Caco-2 (cell line): Measurements from ENCODE around the gene GPR17. TPM values are rescaled to one million over a fixed set of nuclear protein-coding genes. Genes with fewer than 3 reads are reported as not detected.

Experiments
- BruUV-seq: library from RNA; stranded (reverse); fragments of 400-500 nt; replicated peaks from 2 replicates; lab custom pipeline; 2021; lab: Mats Ljungman, UMichigan
- CTCF ChIA-PET: fragments of 300-600 bp; sonication (Branson Sonifier 250); formaldehyde crosslinking; loops from one replicate; lab custom pipeline; 2022; ENCODE audit warnings: antibody characterized with exemption; lab: Charles Lee
- POLR2A ChIA-PET: fragments of 300-600 bp; sonication (Branson Sonifier 250); formaldehyde crosslinking; loops from one replicate; lab custom pipeline; 2022; ENCODE audit warnings: antibody characterized with exemption; lab: Charles Lee
- DNase-seq, 2 experiments: peaks; one replicate each; pipeline versions ENCODE4 v3.0.0 to v3.0.0-alpha.2; 2020 to 2022
- H3K27me3 ChIP-seq: replicated peaks from 2 replicates; pipeline ENCODE4 v1.6.0; 2011; ENCODE audit warnings: low read length; ENCODE audit not compliant: control insufficient read depth, insufficient read depth
- H3K36me3 ChIP-seq: 2 replicates; pipeline ENCODE4 v1.5.1; 2011; ENCODE audit warnings: low read length; ENCODE audit not compliant: control insufficient read depth, insufficient read depth
- H3K4me1 ChIP-seq: fragments of 250-450 bp; sonication (Bioruptor Pico); 2 replicates; pipeline ENCODE4 v1.5.1; 2020; ENCODE audit warnings: mild to moderate bottlenecking
- H3K4me3 ChIP-seq: 2 replicates; pipeline ENCODE4 v1.5.1; 2011; ENCODE audit warnings: low read depth, mild to moderate bottlenecking, control low read depth, low read length
- H3K9me3 ChIP-seq: fragments of 250-450 bp; sonication (Bioruptor Pico); 2 replicates; pipeline ENCODE4 v1.5.1; 2020; ENCODE audit warnings: mild to moderate bottlenecking, moderate library complexity
- H3K27ac Mint-ChIP-seq: one replicate; pipeline ENCODE4 v1.8.0; 2022; ENCODE audit warnings: mixed read lengths; ENCODE audit not compliant: unreplicated experiment
- H3K27me3 Mint-ChIP-seq: one replicate; pipeline ENCODE4 v1.8.0; 2022; ENCODE audit warnings: mixed read lengths; ENCODE audit not compliant: insufficient read depth, unreplicated experiment
- H3K36me3 Mint-ChIP-seq: one replicate; pipeline ENCODE4 v1.8.0; 2022; ENCODE audit warnings: mild to moderate bottlenecking, mixed read lengths; ENCODE audit not compliant: insufficient read depth, unreplicated experiment
- H3K4me1 Mint-ChIP-seq: one replicate; pipeline ENCODE4 v1.8.0; 2022; ENCODE audit warnings: low read depth, mixed read lengths; ENCODE audit not compliant: unreplicated experiment
- H3K4me3 Mint-ChIP-seq: one replicate; pipeline ENCODE4 v1.8.0; 2022; ENCODE audit warnings: mild to moderate bottlenecking, moderate library complexity, mixed read lengths; ENCODE audit not compliant: unreplicated experiment
- H3K9me3 Mint-ChIP-seq: one replicate; pipeline ENCODE4 v1.8.0; 2022; ENCODE audit warnings: mixed read lengths; ENCODE audit not compliant: unreplicated experiment
- CTCF ChIP-seq, 2 experiments: fragments of 200-600 bp in 1 of 2; IDR thresholded peaks; 1 replicate in 1 of 2; 2 replicates in 1 of 2; pipeline versions ENCODE4 v1.5.1 to v1.8.0; 2011 to 2022; ENCODE audit warnings: antibody characterized with exemption in 1 of 2, control low read depth in 1 of 2, inconsistent platforms in 1 of 2, low read depth in 1 of 2, low read length in 1 of 2, mild to moderate bottlenecking in 1 of 2, moderate library complexity in 1 of 2; ENCODE audit not compliant: insufficient read depth in 1 of 2, severe bottlenecking in 1 of 2, unreplicated experiment in 1 of 2
- intact Hi-C: fragments of 100-400 bp; cut with micrococcal nuclease; formaldehyde crosslinking; loops from one replicate; pipeline ENCODE4 v1.10.0; 2022; ENCODE audit not compliant: unreplicated experiment
- total RNA-seq: library from RNA; stranded (reverse); gene quantifications from 2 replicates; pipeline ENCODE4 v1.2.3, GENCODE V29; 2022

The GPR17 gene
- total RNA-seq, 1 experiment from 2014 or later, result not detected

GRCh38 chr2:127630864-127631540 lies 15.0 kb upstream of the GPR17 start:
- H3K27me3 Mint-ChIP-seq, result peaks cover under 1% of the 10 kb centered on the region
- POLR2A ChIA-PET, result no interaction called here
- BruUV-seq, result no TSS peak
- intact Hi-C loops, result no loop called here
- no peak for TF ChIP-seq CTCF (IDR thresholded peaks at IDR 0.05; ENCODE audit: insufficient read depth in 1 of 2, low read depth in 1 of 2, low read length in 1 of 2, severe bottlenecking in 1 of 2, unreplicated experiment in 1 of 2)
- H3K27ac Mint-ChIP-seq, result no peak overlapping the region
- Histone ChIP-seq H3K4me1 (no peaks in the 10 kb centered on the region), H3K4me3 (no peak overlapping the region), H3K9me3 (no peaks in the 10 kb centered on the region), H3K36me3 (no peaks in the 10 kb centered on the region), H3K27me3 (no peaks in the 10 kb centered on the region)
- H3K4me3 Mint-ChIP-seq, result no peak overlapping the region
- no peak for DNase-seq
- no peaks in the 10 kb centered on the region for H3K4me1 Mint-ChIP-seq
- CTCF ChIA-PET, result no interaction called here
- H3K36me3 Mint-ChIP-seq, result no peaks in the 10 kb centered on the region
- no peaks in the 10 kb centered on the region for H3K9me3 Mint-ChIP-seq

- DNase-seq, result no peak
- intact Hi-C loops, result no loop called here
- Mint-ChIP-seq H3K27me3 (no peaks in the 10 kb centered on the region), H3K36me3 (no peaks in the 10 kb centered on the region), H3K4me3 (no peak overlapping the region), H3K27ac (no peak overlapping the region), H3K4me1 (no peaks in the 10 kb centered on the region), H3K9me3 (no peaks in the 10 kb centered on the region)
- Histone ChIP-seq H3K4me1 (peaks cover 3% of the 10 kb centered on the region; the same call in 1 of the 2 replicates), H3K9me3 (no peaks in the 10 kb centered on the region), H3K36me3 (no peaks in the 10 kb centered on the region), H3K4me3 (no peak overlapping the region), H3K27me3 (no peaks in the 10 kb centered on the region)
- no TSS peak for BruUV-seq
- ChIA-PET CTCF (no interaction called here), POLR2A (no interaction called here)
- no peak for TF ChIP-seq CTCF (IDR thresholded peaks at IDR 0.05; ENCODE audit: insufficient read depth in 1 of 2, low read depth in 1 of 2, low read length in 1 of 2, severe bottlenecking in 1 of 2, unreplicated experiment in 1 of 2)
Measured at GRCh38 chr2:127631541-127631996, 14.4 kb upstream of the GPR17 start.

- Mint-ChIP-seq H3K4me3 (no peak overlapping the region), H3K27ac (no peak overlapping the region)
Measured at GRCh38 chr2:127631997-127632581, 13.9 kb upstream of the GPR17 start.

More at GRCh38 chr2:127631997-127632581, 13.9 kb upstream of the GPR17 start:
- H3K27me3 ChIP-seq, result no peaks in the 10 kb centered on the region
- BruUV-seq, result no TSS peak
- CTCF ChIA-PET, result no interaction called here
- H3K36me3 ChIP-seq, result no peaks in the 10 kb centered on the region
- H3K36me3 Mint-ChIP-seq, result no peaks in the 10 kb centered on the region
- H3K4me1 Mint-ChIP-seq, result no peaks in the 10 kb centered on the region
- H3K9me3 ChIP-seq, result no peaks in the 10 kb centered on the region
- POLR2A ChIA-PET, result no interaction called here
- no peak overlapping the region for H3K4me3 ChIP-seq
- H3K4me1 ChIP-seq, result peaks cover 7% of the 10 kb centered on the region
- no peak for DNase-seq
- no peaks in the 10 kb centered on the region for H3K27me3 Mint-ChIP-seq
- no peaks in the 10 kb centered on the region for H3K9me3 Mint-ChIP-seq
- intact Hi-C loops, result no loop called here
- no peak for TF ChIP-seq CTCF (IDR thresholded peaks at IDR 0.05; ENCODE audit: insufficient read depth in 1 of 2, low read depth in 1 of 2, low read length in 1 of 2, severe bottlenecking in 1 of 2, unreplicated experiment in 1 of 2)
